Skeletal muscle tissue (tissue), 4 donors: Measurements from ENCODE around the gene ENPP6. TPM values are rescaled to one million over a fixed set of nuclear protein-coding genes. Genes with fewer than 3 reads are reported as not detected.

Experiments
- H3K27ac ChIP-seq: one replicate; pipeline ENCODE4 v1.7.0; 2013; ENCODE audit warnings: mild to moderate bottlenecking, low read depth, low read length, inconsistent platforms
- H3K27me3 ChIP-seq, 3 donors: one replicate each; pipeline ENCODE4 v1.7.0; 2013; ENCODE audit warnings: low read length in 3 of 3; ENCODE audit not compliant: control insufficient read depth in 3 of 3, insufficient read depth in 3 of 3
- H3K36me3 ChIP-seq, 3 donors: one replicate each; pipeline ENCODE4 v1.7.0; 2013; ENCODE audit warnings: low read length in 3 of 3; ENCODE audit not compliant: control insufficient read depth in 3 of 3, insufficient read depth in 3 of 3
- H3K4me1 ChIP-seq, 3 donors: one replicate each; pipeline ENCODE4 v1.7.0; 2013; ENCODE audit warnings: low read length in 3 of 3, mild to moderate bottlenecking in 3 of 3; ENCODE audit not compliant: control insufficient read depth in 3 of 3, insufficient read depth in 3 of 3
- H3K4me3 ChIP-seq, 3 donors: one replicate each; pipeline ENCODE4 v1.7.0; 2013; ENCODE audit warnings: low read length in 3 of 3
- H3K9ac ChIP-seq, 3 donors: one replicate each; pipeline ENCODE4 v1.7.0; 2013; ENCODE audit warnings: low read length in 3 of 3, mild to moderate bottlenecking in 3 of 3, moderate library complexity in 2 of 3, low read depth in 1 of 3
- H3K9me3 ChIP-seq, 3 donors: one replicate each; pipeline ENCODE4 v1.7.0; 2013; ENCODE audit warnings: low read length in 3 of 3; ENCODE audit not compliant: control insufficient read depth in 3 of 3
- total RNA-seq: library from RNA; depleted of rRNA; stranded (reverse); fragments of >200 nt; gene quantifications from one replicate; pipeline ENCODE4 v1.2.3, GENCODE V29; 2014
- donor health status: Osteomylitis.

Gene ENPP6
- total RNA-seq, 1 donor from 2014 or later: 6.3 TPM

- no peak overlapping the region for H3K27ac ChIP-seq
- no peaks in the 10 kb centered on the region for H3K36me3 ChIP-seq
- peak overlapping the region in 1 of 3 donors; percentile 3 for H3K9ac ChIP-seq
- H3K4me1 ChIP-seq: peaks cover 3 to 6% (median 5%) of the 10 kb centered on the region in 3 donors
- no peaks in the 10 kb centered on the region for H3K9me3 ChIP-seq
- H3K27me3 ChIP-seq: peaks cover 10 to 21% (median 11%) of the 10 kb centered on the region in 3 donors
- no peak overlapping the region for H3K4me3 ChIP-seq
Measured at GRCh38 chr4:184169225-184169867, 48.3 kb downstream of the ENPP6 start.

- H3K36me3 ChIP-seq: no peaks in the 10 kb centered on the region
- no peak overlapping the region for H3K27ac ChIP-seq
- no peaks in the 10 kb centered on the region for H3K9me3 ChIP-seq
- peak overlapping the region in 1 of 3 donors; percentile 52 for H3K4me3 ChIP-seq
- H3K9ac ChIP-seq: peak overlapping the region in 1 of 3 donors; percentile 40
- H3K4me1 ChIP-seq: peaks cover 3 to 6% (median 5%) of the 10 kb centered on the region in 3 donors
- H3K27me3 ChIP-seq: peaks cover 11 to 22% (median 11%) of the 10 kb centered on the region in 3 donors
Measured at GRCh38 chr4:184168406-184169019, 49.2 kb downstream of the ENPP6 start.

GRCh38 chr4:184167576-184167975 lies 50.1 kb downstream of the ENPP6 start:
- H3K27me3 ChIP-seq: peaks cover 11 to 22% (median 11%) of the 10 kb centered on the region in 3 donors
- peaks cover 3 to 6% (median 5%) of the 10 kb centered on the region in 3 donors for H3K4me1 ChIP-seq
- peak overlapping the region in 1 of 3 donors; percentile 16 for H3K9ac ChIP-seq
- H3K36me3 ChIP-seq: no peaks in the 10 kb centered on the region
- H3K4me3 ChIP-seq: no peak overlapping the region
- H3K9me3 ChIP-seq: no peaks in the 10 kb centered on the region
- no peak overlapping the region for H3K27ac ChIP-seq

- no peaks in the 10 kb centered on the region for H3K9me3 ChIP-seq
- H3K36me3 ChIP-seq: no peaks in the 10 kb centered on the region
- no peak overlapping the region for H3K27ac ChIP-seq
- peaks cover 3 to 6% (median 5%) of the 10 kb centered on the region in 3 donors for H3K4me1 ChIP-seq
- no peak overlapping the region for H3K4me3 ChIP-seq
- H3K9ac ChIP-seq: no peak overlapping the region
- H3K27me3 ChIP-seq: peaks cover 11 to 16% (median 11%) of the 10 kb centered on the region in 3 donors
Measured at GRCh38 chr4:184166736-184167135, 50.9 kb downstream of the ENPP6 start.

GRCh38 chr4:184165291-184165690 lies 52.4 kb downstream of the ENPP6 start:
- Histone ChIP-seq H3K9me3 (no peaks in the 10 kb centered on the region), H3K27ac (no peak overlapping the region), H3K4me1 (peaks cover 3 to 6% (median 5%) of the 10 kb centered on the region in 3 donors), H3K4me3 (no peak overlapping the region), H3K36me3 (no peaks in the 10 kb centered on the region), H3K27me3 (peaks cover 11 to 15% (median 11%) of the 10 kb centered on the region in 3 donors), H3K9ac (no peak overlapping the region)

GRCh38 chr4:184163813-184164212 lies 53.9 kb downstream of the ENPP6 start:
- Histone ChIP-seq H3K27me3 (peaks cover 11 to 15% (median 11%) of the 10 kb centered on the region in 3 donors), H3K36me3 (no peaks in the 10 kb centered on the region), H3K4me3 (no peak overlapping the region), H3K27ac (no peak overlapping the region), H3K4me1 (peaks cover 3 to 6% (median 5%) of the 10 kb centered on the region in 3 donors), H3K9ac (no peak overlapping the region), H3K9me3 (no peaks in the 10 kb centered on the region)

GRCh38 chr4:184162596-184162995 lies 55.1 kb downstream of the ENPP6 start:
- Histone ChIP-seq H3K4me1 (no peaks in the 10 kb centered on the region), H3K27me3 (peaks cover 10 to 15% (median 11%) of the 10 kb centered on the region in 3 donors), H3K36me3 (no peaks in the 10 kb centered on the region)

GRCh38 chr4:184157322-184157721 lies 60.4 kb downstream of the ENPP6 start:
- no peaks in the 10 kb centered on the region for H3K36me3 ChIP-seq
- no peak overlapping the region for H3K9ac ChIP-seq
- H3K4me3 ChIP-seq: no peak overlapping the region
- no peaks in the 10 kb centered on the region for H3K27me3 ChIP-seq
- peaks cover 0 to 10% (median 5%) of the 10 kb centered on the region in 3 donors for H3K4me1 ChIP-seq
- H3K27ac ChIP-seq: no peak overlapping the region
- H3K9me3 ChIP-seq: no peaks in the 10 kb centered on the region

More at GRCh38 chr4:184162596-184162995, 55.1 kb downstream of the ENPP6 start:
- H3K9ac ChIP-seq: no peak overlapping the region
- no peak overlapping the region for H3K4me3 ChIP-seq
- no peak overlapping the region for H3K27ac ChIP-seq
- H3K9me3 ChIP-seq: no peaks in the 10 kb centered on the region

- H3K9me3 ChIP-seq: no peaks in the 10 kb centered on the region
- no peak overlapping the region for H3K27ac ChIP-seq
- no peaks in the 10 kb centered on the region for H3K27me3 ChIP-seq
- peaks cover 0 to 10% (median 5%) of the 10 kb centered on the region in 3 donors for H3K4me1 ChIP-seq
- peak overlapping the region in 1 of 3 donors; percentile 36 for H3K9ac ChIP-seq
- H3K4me3 ChIP-seq: peak overlapping the region in 1 of 3 donors; percentile 49
- H3K36me3 ChIP-seq: no peaks in the 10 kb centered on the region
Measured at GRCh38 chr4:184156163-184156920, 61.3 kb downstream of the ENPP6 start.
